HepG2 (cell line): ENCODE data around the gene OMA1. TPM values are rescaled to one million over a fixed set of nuclear protein-coding genes. Genes with fewer than 3 reads are reported as not detected.
A peak's percentile ranks its signal among the peaks of the same experiment; 100 is the strongest.

Experiments
- ARID4A ChIP-seq: sonication (generic); formaldehyde crosslinking; IDR thresholded peaks from 2 replicates; pipeline ENCODE4 v1.5.0; 2020; ENCODE audit warnings: mild to moderate bottlenecking, missing genetic modification reagents, borderline replicate concordance
- ESRRA ChIP-seq: sonication (generic); formaldehyde crosslinking; IDR thresholded peaks from 2 replicates; pipeline ENCODE4 v1.5.1; 2020; ENCODE audit warnings: mild to moderate bottlenecking, low read depth, missing genetic modification reagents
- FOXP1 ChIP-seq, 2 experiments: fragments of 450-650 bp in 1 of 2; IDR thresholded peaks; 2 replicates each; pipeline ENCODE4 v1.6.1; 2017 to 2018; ENCODE audit warnings: antibody characterized with exemption in 1 of 2
- MNT ChIP-seq: fragments of 450-650 bp; IDR thresholded peaks from 2 replicates; pipeline ENCODE4 v1.6.1; 2016
- MYC ChIP-seq: sonication (generic); formaldehyde crosslinking; IDR thresholded peaks from 2 replicates; pipeline ENCODE4 v1.9.0; 2021; ENCODE audit warnings: missing genetic modification reagents, borderline replicate concordance
- ONECUT2 ChIP-seq: sonication (generic); formaldehyde crosslinking; IDR thresholded peaks from 2 replicates; pipeline ENCODE4 v1.4.0; 2020; ENCODE audit warnings: missing genetic modification reagents
- PCBP1 ChIP-seq: fragments of 200-400 bp; formaldehyde crosslinking; IDR thresholded peaks from 2 replicates; pipeline ENCODE4 v1.6.1; 2017; ENCODE audit warnings: mild to moderate bottlenecking, low read depth, low read length, borderline replicate concordance
- PHF20 ChIP-seq: sonication (generic); formaldehyde crosslinking; IDR thresholded peaks from 2 replicates; pipeline ENCODE4 v1.5.0; 2020; ENCODE audit warnings: mild to moderate bottlenecking, missing genetic modification reagents
- SP1 ChIP-seq, 2 experiments: fragments of 450-650 bp in 1 of 2; sonication (generic) in 1 of 2; formaldehyde crosslinking in 1 of 2; IDR thresholded peaks; 2 replicates each; pipeline versions ENCODE4 v1.4.0 to v1.6.1; 2016 to 2020; ENCODE audit warnings: missing genetic modification reagents in 1 of 2
- TEAD3 ChIP-seq: optimal IDR thresholded peaks from 2 replicates; pipeline ENCODE3; 2016; ENCODE audit warnings: borderline replicate concordance
- YEATS4 ChIP-seq: sonication (generic); formaldehyde crosslinking; IDR thresholded peaks from 2 replicates; pipeline ENCODE4 v1.4.0; 2020; ENCODE audit warnings: missing genetic modification reagents, borderline replicate concordance
- ZFP82 ChIP-seq: sonication (generic); formaldehyde crosslinking; IDR thresholded peaks from 2 replicates; pipeline ENCODE4 v1.5.1; 2020; ENCODE audit warnings: mild to moderate bottlenecking, missing genetic modification reagents, borderline replicate concordance
- ZHX2 ChIP-seq, 2 experiments: sonication (generic) in 1 of 2; formaldehyde crosslinking in 1 of 2; IDR thresholded peaks; 2 replicates each; pipeline versions ENCODE4 v1.6.1 to v1.9.0; 2014 to 2022; ENCODE audit warnings: antibody characterized with exemption in 1 of 2, borderline replicate concordance in 1 of 2, inconsistent platforms in 1 of 2, low read depth in 1 of 2, missing genetic modification reagents in 1 of 2
- ZKSCAN8 ChIP-seq: IDR thresholded peaks from 2 replicates; pipeline ENCODE4 v1.6.1; 2016; ENCODE audit warnings: borderline replicate concordance, missing genetic modification reagents, missing compliant biosample characterization
- ZNF121 ChIP-seq: sonication (generic); formaldehyde crosslinking; IDR thresholded peaks from 2 replicates; pipeline ENCODE4 v1.5.0; 2020; ENCODE audit warnings: mild to moderate bottlenecking, missing genetic modification reagents
- ZNF329 ChIP-seq: sonication (generic); formaldehyde crosslinking; IDR thresholded peaks from 2 replicates; pipeline ENCODE4 v1.9.0; 2021; ENCODE audit warnings: low read depth, mild to moderate bottlenecking, missing genetic modification reagents
- polyA plus RNA-seq, 8 experiments: library from polyadenylated mRNA; depleted of rRNA in 3 of 8; stranded (reverse) in 7 of 8; unstranded in 1 of 8; fragments of >200 nt; fragmentation: Illumina TruSeq in 4 of 8; extraction: Trizol in 4 of 8; gene quantifications; 2 replicates each; pipeline versions ENCODE4 v1.2.1 to v1.2.3, GENCODE V29; 2011 to 2016; ENCODE audit warnings: low read depth in 4 of 8, missing spikeins in 1 of 8, mixed read lengths in 1 of 8; ENCODE audit not compliant: insufficient read depth in 1 of 8
- total RNA-seq, 5 experiments: library from RNA; depleted of rRNA; stranded (reverse); fragments of >200 nt; fragmentation: Illumina TruSeq; extraction: Trizol; gene quantifications; 2 replicates each; pipeline ENCODE4 v1.2.3, GENCODE V29; 2016; ENCODE audit warnings: low read depth in 1 of 5

The OMA1 gene
- total and polyA plus RNA-seq, 2 of the 13 experiments (the other 11 are each of a cell fraction or from before 2014, with no cell fraction given): 7.0 to 26.9 TPM

- TF ChIP-seq ARID4A (CRISPR knock-in tag) (peak; percentile 73; the same call in 1 of the 2 replicates), MYC (CRISPR knock-in tag) (peak; percentile 13; the same call in 1 of the 2 replicates), ESRRA (no peak), ONECUT2 (CRISPR knock-in tag) (0 out of 2 replicates have a peak, but pooled peaks have one; percentile 47), SP1 (IDR thresholded peaks at IDR 0.05) (no peak), SP1 (CRISPR knock-in tag; IDR thresholded peaks at IDR 0.05) (peak; percentile 67), ZHX2 (IDR thresholded peaks at IDR 0.05; ENCODE audit: low read depth) (peak; percentile 73), ZHX2 (CRISPR knock-in tag; IDR thresholded peaks at IDR 0.05; ENCODE audit: borderline replicate concordance) (no peak), MNT (no peak), PHF20 (CRISPR knock-in tag) (peak; percentile 84), ZNF329 (no peak), ZFP82 (CRISPR knock-in tag) (peak; percentile 24; the same call in 1 of the 2 replicates), TEAD3 (CRISPR knock-in tag) (peak; percentile 75), FOXP1 (IDR thresholded peaks at IDR 0.05) (no peak), FOXP1 (CRISPR knock-in tag; IDR thresholded peaks at IDR 0.05) (no peak), ZKSCAN8 (no peak), PCBP1 (0 out of 2 replicates have a peak, but pooled peaks have one; percentile 20), ZNF121 (CRISPR knock-in tag) (no peak), YEATS4 (CRISPR knock-in tag) (peak; percentile 59; the same call in 1 of the 2 replicates)
These were observed at the start of gene OMA1 (continued) for GRCh38 chr1:58546520-58547308.
